Activated naive CD8-positive, alpha-beta T cell (primary cell): ENCODE results near the gene CCDC77.

Source experiments
- H3K27ac Mint-ChIP-seq: one replicate; pipeline ENCODE4 v1.8.0; 2021; ENCODE audit warnings: mixed read lengths
- H3K27me3 Mint-ChIP-seq: one replicate; pipeline ENCODE4 v1.8.0; 2021; ENCODE audit warnings: mixed read lengths
- H3K36me3 Mint-ChIP-seq: one replicate; pipeline ENCODE4 v1.8.0; 2021; ENCODE audit warnings: mixed read lengths
- H3K4me1 Mint-ChIP-seq: one replicate; pipeline ENCODE4 v1.8.0; 2021; ENCODE audit warnings: low read depth, mixed read lengths
- H3K4me3 Mint-ChIP-seq: one replicate; pipeline ENCODE4 v1.8.0; 2021; ENCODE audit warnings: mild to moderate bottlenecking, mixed read lengths
- H3K9me3 Mint-ChIP-seq: one replicate; pipeline ENCODE4 v1.8.0; 2021; ENCODE audit warnings: low read depth, mixed read lengths

Gene CCDC77

DNA sequence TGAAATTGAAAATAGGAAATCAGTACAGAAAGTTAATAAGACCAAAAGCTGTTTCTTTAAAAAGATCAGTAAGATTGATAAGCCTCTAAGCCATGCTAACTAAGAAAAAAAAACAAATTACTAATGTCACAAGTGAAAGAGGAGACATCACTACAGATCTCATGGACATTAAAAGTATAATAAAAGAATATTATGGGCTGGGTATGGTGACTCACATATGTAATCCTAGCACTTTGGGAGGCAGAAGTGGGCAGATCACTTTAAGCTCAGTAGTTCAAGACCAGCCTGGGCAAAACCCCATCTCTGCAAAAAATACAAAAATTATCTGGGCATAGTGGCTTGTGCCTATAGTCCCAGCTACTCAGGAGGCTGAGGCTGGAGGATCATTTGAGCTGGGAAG lies 88.8 kb downstream of the CCDC77 start:
- Mint-ChIP-seq H3K36me3 (peaks cover 22% of the 10 kb centered on the region), H3K9me3 (peaks cover 26% of the 10 kb centered on the region), H3K27ac (no peak overlapping the region), H3K27me3 (peaks cover 6% of the 10 kb centered on the region), H3K4me3 (no peak overlapping the region), H3K4me1 (no peaks in the 10 kb centered on the region)
